ENCODE results near the gene NKX2-3.

The NKX2-3 gene

GRCh38 chr10:99526861-99527504, 5.8 kb upstream of the NKX2-3 start:
- no peak for DNase-seq (ENCODE audit: low read depth in 3 of 3)

- no peak for DNase-seq (ENCODE audit: low read depth in 3 of 3)
Measured at GRCh38 chr10:99527526-99528493, 4.9 kb upstream of the NKX2-3 start.

- no peak for DNase-seq (ENCODE audit: low read depth in 3 of 3)
Measured at GRCh38 chr10:99528494-99529441, 4.0 kb upstream of the NKX2-3 start.

- no peak for DNase-seq (ENCODE audit: low read depth in 3 of 3)
Measured at GRCh38 chr10:99529591-99530107, 3.1 kb upstream of the NKX2-3 start.

GRCh38 chr10:99530108-99531025, 2.4 kb upstream of the NKX2-3 start:
- no peak for DNase-seq (ENCODE audit: low read depth in 3 of 3)

- no peak for DNase-seq (ENCODE audit: low read depth in 3 of 3)
Measured at GRCh38 chr10:99531026-99531695, 1.6 kb upstream of the NKX2-3 start.

GRCh38 chr10:99531696-99532593, 797 bp upstream of the NKX2-3 start:
- DNase-seq (ENCODE audit: low read depth in 3 of 3), result no peak

GRCh38 chr10:99533496-99534449, 1.0 kb downstream of the NKX2-3 start:
- no peak for DNase-seq (ENCODE audit: low read depth in 3 of 3)

GRCh38 chr10:99534450-99534938, 1.8 kb downstream of the NKX2-3 start:
- no peak for DNase-seq (ENCODE audit: low read depth in 3 of 3)

- no peak for DNase-seq (ENCODE audit: low read depth in 3 of 3)
Measured at GRCh38 chr10:99534939-99535763, 2.4 kb downstream of the NKX2-3 start.

GRCh38 chr10:99535764-99536337, 3.1 kb downstream of the NKX2-3 start:
- DNase-seq (ENCODE audit: low read depth in 3 of 3), result no peak

GRCh38 chr10:99536338-99537085, 3.8 kb downstream of the NKX2-3 start:
- no peak for DNase-seq (ENCODE audit: low read depth in 3 of 3)

- DNase-seq (ENCODE audit: low read depth in 3 of 3), result no peak
Measured at GRCh38 chr10:99537086-99537988, 4.6 kb downstream of the NKX2-3 start.
